H1 (cell line): ENCODE results near the gene ARHGAP15. TPM values are rescaled to one million over a fixed set of nuclear protein-coding genes. Genes with fewer than 3 reads are reported as not detected.

Experiments
- CBX8 ChIP-seq: fragments of 300-800, 300-1000 bp; sonication (generic); IDR thresholded peaks from 2 replicates; pipeline ENCODE4 v1.7.1; 2016; ENCODE audit warnings: low read depth, low read length, borderline replicate concordance
- MAFK ChIP-seq: IDR thresholded peaks from 2 replicates; pipeline ENCODE4 v1.6.1; 2012; ENCODE audit warnings: low read depth, mild to moderate bottlenecking, improper control_type of control experiment, low read length
- POLR2A ChIP-seq, 2 experiments: IDR thresholded peaks; 1 replicate in 1 of 2; 2 replicates in 1 of 2; pipeline ENCODE4 v1.6.1; 2011; ENCODE audit warnings: low read depth in 2 of 2, low read length in 2 of 2, mild to moderate bottlenecking in 2 of 2; ENCODE audit errors: control extremely low read depth in 1 of 2
- polyA plus RNA-seq, 7 experiments: library from polyadenylated mRNA; depleted of rRNA in 3 of 7; stranded (reverse) in 5 of 7; unstranded in 2 of 7; fragments of >200 nt in 5 of 7; fragments of 200-250 nt in 2 of 7; gene quantifications; 1 replicate in 5 of 7; 2 replicates in 1 of 7; 4 replicates in 1 of 7; pipeline versions ENCODE4 v1.2.1 to v1.2.3, GENCODE V29; 2011 to 2013; ENCODE audit warnings: missing spikeins in 2 of 7, mixed read lengths in 2 of 7
- total RNA-seq: library from RNA; stranded (reverse); fragmentation: NEBNext Ultra II Directional; extraction: Animal tissue kit (Norgen Biotek cat#: 25700); gene quantifications from 2 replicates; pipeline ENCODE4 v1.2.1, GENCODE V29; 2021

Gene ARHGAP15
- total and polyA plus RNA-seq, 2 of the 8 experiments (the other 6 are each of a cell fraction or from before 2014, with no cell fraction given) = not detected

DNA sequence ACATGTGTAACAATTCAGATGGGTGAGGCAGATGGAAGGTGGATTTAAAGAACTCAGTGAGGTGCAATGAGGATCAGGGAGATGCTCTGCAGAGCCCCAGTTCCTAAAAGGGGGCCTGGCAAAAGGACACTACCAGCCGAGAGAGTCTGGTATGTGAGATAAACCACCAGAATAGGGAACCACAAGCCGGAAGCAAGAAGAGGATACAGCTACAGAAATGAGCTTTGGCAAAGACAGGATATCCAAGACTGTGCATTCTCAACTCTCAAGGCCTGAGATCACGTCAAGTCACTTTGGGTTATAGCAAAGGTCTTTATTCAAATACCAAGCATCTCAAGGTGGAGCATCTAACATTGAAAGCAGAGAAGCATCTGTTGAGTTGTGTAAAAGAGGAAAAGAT, 293.5 kb downstream of the ARHGAP15 start (continued):
- TF ChIP-seq MAFK = no peak
- no peak for TF ChIP-seq POLR2A (IDR thresholded peaks at IDR 0.05; ENCODE audit: control extremely low read depth in 1 of 2, low read depth in 2 of 2, low read length in 2 of 2)
- TF ChIP-seq CBX8 = no peak
